MV-4-11 (cell line): ENCODE results near the gene TNNC2.
"Not testable (repeated sequence)": the region's sequence is repeated elsewhere in the genome, so short reads cannot be mapped to it uniquely, and the experiment has no call there.

Experiments
- DNase-seq: peaks from one replicate; lab custom pipeline; 2025; lab: John Stamatoyannopoulos, UW

The TNNC2 gene

GRCh38 chr20:45827030-45827652 is at the start of gene TNNC2:
TSS of gene TNNC2 (minus strand) at chr20:45827312. CDS start at chr20:45827248, 64 bp downstream.
- no peak for DNase-seq

- no peak for DNase-seq
Observed at GRCh38 chr20:45874576-45874975, 47.5 kb upstream of the TNNC2 start.

- DNase-seq = not testable (repeated sequence)
Observed at GRCh38 chr20:45874104-45874481, 47.0 kb upstream of the TNNC2 start.

- no peak for DNase-seq
Observed at GRCh38 chr20:45873409-45874103, 46.4 kb upstream of the TNNC2 start.

GRCh38 chr20:45872626-45873025 is 45.5 kb upstream of the TNNC2 start:
- DNase-seq = no peak

- no peak for DNase-seq
Observed at GRCh38 chr20:45867819-45868176, 40.7 kb upstream of the TNNC2 start.

GRCh38 chr20:45867136-45867818 is 40.2 kb upstream of the TNNC2 start:
- no peak for DNase-seq

- DNase-seq = no peak
Observed at GRCh38 chr20:45866454-45866853, 39.3 kb upstream of the TNNC2 start.

GRCh38 chr20:45863543-45864470 is 36.7 kb upstream of the TNNC2 start:
- peak; percentile 6 for DNase-seq

GRCh38 chr20:45861221-45862075 is 34.3 kb upstream of the TNNC2 start:
- DNase-seq = no peak

GRCh38 chr20:45860560-45861220 is 33.6 kb upstream of the TNNC2 start:
- DNase-seq = no peak

- no peak for DNase-seq
Observed at GRCh38 chr20:45859916-45860315, 32.8 kb upstream of the TNNC2 start.

GRCh38 chr20:45857882-45858216 is 30.7 kb upstream of the TNNC2 start:
- DNase-seq = peak; percentile 56

GRCh38 chr20:45857114-45857881 is 30.2 kb upstream of the TNNC2 start, which contains the start of the genes ACOT8 and ZSWIM3:
TSS of gene ACOT8 (minus strand) at chr20:45857392. CDS start at chr20:45857315, 77 bp downstream.
TSS of gene ZSWIM3 (plus strand) at chr20:45857614. CDS start at chr20:45857826, 212 bp downstream.
- DNase-seq = peak; percentile 100

GRCh38 chr20:45853484-45853883 is 26.4 kb upstream of the TNNC2 start:
- no peak for DNase-seq

- no peak for DNase-seq
Observed at GRCh38 chr20:45852326-45852725, 25.2 kb upstream of the TNNC2 start.

GRCh38 chr20:45851501-45851900 is 24.4 kb upstream of the TNNC2 start:
- DNase-seq = no peak

GRCh38 chr20:45850926-45851325 is 23.8 kb upstream of the TNNC2 start:
- DNase-seq = no peak

- DNase-seq = no peak
Observed at GRCh38 chr20:45850238-45850637, 23.1 kb upstream of the TNNC2 start.
